IMR-90 (cell line): ENCODE data around the gene GPATCH2. TPM values are rescaled to one million over a fixed set of nuclear protein-coding genes. Genes with fewer than 3 reads are reported as not detected.
A peak's percentile ranks its signal among the peaks of the same experiment; 100 is the strongest.

Source experiments
- ATAC-seq: fragments of 200-7000 bp; cut with Tn5 transposase; 2 replicates; pipeline ENCODE4 v1.9.1; 2020; ENCODE audit warnings: low read depth, mild to moderate bottlenecking, moderate library complexity
- BruUV-seq: library from RNA; stranded (reverse); fragments of 400-500 nt; replicated peaks from 2 replicates; lab custom pipeline; 2021; lab: Mats Ljungman, UMichigan
- CTCF ChIA-PET: fragments of 300-600 bp; formaldehyde crosslinking; extraction: SDS; loops from one replicate; lab custom pipeline; 2021; ENCODE audit warnings: antibody characterized with exemption; lab: Yijun Ruan, JAX
- POLR2A ChIA-PET: fragments of 300-600 bp; sonication (Branson Sonifier 250); formaldehyde crosslinking; loops from one replicate; lab custom pipeline; 2022; ENCODE audit warnings: antibody characterized with exemption; ENCODE audit not compliant: unreplicated experiment; lab: Charles Lee
- DNase-seq: peaks from one replicate; pipeline ENCODE4 v3.0.0; 2013
- H2AFZ ChIP-seq: replicated peaks from 2 replicates; pipeline ENCODE3; 2013; ENCODE audit warnings: low read length, mild to moderate bottlenecking; ENCODE audit not compliant: poor library complexity
- H2AK5ac ChIP-seq: 2 replicates; pipeline ENCODE4 v1.6.1; 2013; ENCODE audit warnings: low read depth, low read length, inconsistent platforms
- H2AK9ac ChIP-seq: replicated peaks from 2 replicates; pipeline ENCODE3; 2013; ENCODE audit warnings: mild to moderate bottlenecking, low read depth, low read length, moderate library complexity; ENCODE audit not compliant: poor library complexity
- H2BK120ac ChIP-seq: 2 replicates; pipeline ENCODE4 v1.6.1; 2013; ENCODE audit warnings: low read depth, low read length, inconsistent platforms
- H2BK15ac ChIP-seq: 3 replicates; pipeline ENCODE4 v1.6.1; 2013; ENCODE audit warnings: low read depth, low read length, inconsistent platforms
- H2BK20ac ChIP-seq: 2 replicates; pipeline ENCODE4 v1.6.1; 2013; ENCODE audit warnings: low read depth, mild to moderate bottlenecking, inconsistent platforms, low read length, moderate library complexity
- H2BK5ac ChIP-seq: 2 replicates; pipeline ENCODE4 v1.6.1; 2013; ENCODE audit warnings: mild to moderate bottlenecking, low read depth, low read length, inconsistent platforms; ENCODE audit not compliant: poor library complexity, severe bottlenecking
- H3K14ac ChIP-seq: replicated peaks from 2 replicates; pipeline ENCODE4 v1.6.1; 2013; ENCODE audit warnings: low read depth, low read length, inconsistent platforms
- H3K18ac ChIP-seq: 2 replicates; pipeline ENCODE4 v1.6.1; 2013; ENCODE audit warnings: low read depth, low read length, control low read depth
- H3K23ac ChIP-seq: 2 replicates; pipeline ENCODE4 v1.6.1; 2013; ENCODE audit warnings: low read depth, low read length, inconsistent platforms
- H3K27ac ChIP-seq: 2 replicates; pipeline ENCODE4 v1.5.1; 2013; ENCODE audit warnings: mild to moderate bottlenecking, control low read depth, low read length; ENCODE audit not compliant: insufficient read depth
- H3K27me3 ChIP-seq: 2 replicates; pipeline ENCODE4 v1.6.1; 2013; ENCODE audit warnings: low read length; ENCODE audit not compliant: control insufficient read depth, insufficient read depth
- H3K36me3 ChIP-seq: 2 replicates; pipeline ENCODE4 v1.6.1; 2013; ENCODE audit warnings: low read length, mixed read lengths; ENCODE audit not compliant: control insufficient read depth, insufficient read depth
- H3K4ac ChIP-seq: 2 replicates; pipeline ENCODE4 v1.6.1; 2013; ENCODE audit warnings: low read depth, low read length, inconsistent platforms
- H3K4me1 ChIP-seq: 2 replicates; pipeline ENCODE4 v1.6.1; 2013; ENCODE audit warnings: low read length, mixed read lengths; ENCODE audit not compliant: control insufficient read depth, insufficient read depth
- H3K4me2 ChIP-seq: 2 replicates; pipeline ENCODE4 v1.6.1; 2013; ENCODE audit warnings: low read depth, mild to moderate bottlenecking, control low read depth, low read length, moderate library complexity
- H3K4me3 ChIP-seq: 2 replicates; pipeline ENCODE4 v1.5.1; 2013; ENCODE audit warnings: low read depth, mild to moderate bottlenecking, control low read depth, low read length, moderate library complexity; ENCODE audit not compliant: insufficient read depth
- H3K56ac ChIP-seq: 2 replicates; pipeline ENCODE4 v1.6.1; 2013; ENCODE audit warnings: low read length, inconsistent platforms; ENCODE audit not compliant: insufficient read depth; ENCODE audit errors: extremely low read depth
- H3K79me1 ChIP-seq, 2 experiments: 2 replicates each; pipeline ENCODE4 v1.6.1; 2013; ENCODE audit warnings: low read length in 2 of 2, inconsistent platforms in 1 of 2, low read depth in 1 of 2
- H3K9ac ChIP-seq: 2 replicates; pipeline ENCODE4 v1.6.1; 2013; ENCODE audit warnings: low read depth, low read length, control low read depth
- H3K9me1 ChIP-seq: 2 replicates; pipeline ENCODE4 v1.6.1; 2013; ENCODE audit warnings: low read length, inconsistent platforms; ENCODE audit not compliant: insufficient read depth
- H3K9me3 ChIP-seq: 2 replicates; pipeline ENCODE4 v1.6.1; 2013; ENCODE audit warnings: low read length; ENCODE audit not compliant: control insufficient read depth, insufficient read depth
- H4K20me1 ChIP-seq: 2 replicates; pipeline ENCODE4 v1.6.1; 2013; ENCODE audit warnings: low read length, inconsistent platforms; ENCODE audit not compliant: insufficient read depth
- H4K5ac ChIP-seq: 2 replicates; pipeline ENCODE4 v1.6.1; 2013; ENCODE audit warnings: mild to moderate bottlenecking, low read depth, low read length, control low read depth
- H4K8ac ChIP-seq, 2 experiments: 2 replicates each; pipeline ENCODE4 v1.6.1; 2013; ENCODE audit warnings: low read depth in 2 of 2, low read length in 2 of 2, control low read depth in 1 of 2, inconsistent platforms in 1 of 2
- H4K91ac ChIP-seq: 2 replicates; pipeline ENCODE4 v1.6.1; 2013; ENCODE audit warnings: low read depth, low read length, inconsistent platforms; ENCODE audit not compliant: insufficient read depth
- MXI1 ChIP-seq: IDR thresholded peaks from 2 replicates; pipeline ENCODE4 v1.6.1; 2012; ENCODE audit warnings: low read depth, mild to moderate bottlenecking, low read length, moderate library complexity, borderline replicate concordance
- NFE2L2 ChIP-seq: fragments of 150-350 bp; IDR thresholded peaks from 2 replicates; pipeline ENCODE4 v1.6.1; 2016; ENCODE audit warnings: low read depth, mild to moderate bottlenecking, low read length
- POLR2A ChIP-seq: IDR thresholded peaks from 2 replicates; pipeline ENCODE4 v1.6.1; 2012; ENCODE audit warnings: mild to moderate bottlenecking, low read depth, low read length
- RFX5 ChIP-seq: IDR thresholded peaks from 2 replicates; pipeline ENCODE4 v1.8.0; 2012; ENCODE audit warnings: low read depth, mild to moderate bottlenecking, low read length, moderate library complexity
- WGBS, 2 experiments: methylation state at CpG; one replicate each; pipeline versions ENCODE4 v1.1.5 to v1.1.7; 2013; ENCODE audit warnings: missing lambda C conversion rate in 2 of 2; ENCODE audit not compliant: insufficient read length in 1 of 2; ENCODE audit errors: extremely low coverage in 2 of 2; 5-methylcytosine and 5-hydroxymethylcytosine counted together
- dilution Hi-C: fragments of 300-500 bp; cut with HindIII; formaldehyde crosslinking; loops from one replicate; pipeline ENCODE4 v1.14.3; 2018; ENCODE audit warnings: low sequenced_read_pairs; ENCODE audit not compliant: unreplicated experiment
- in situ Hi-C: fragments of 300-500 bp; cut with MboI; formaldehyde crosslinking; loops from 3 replicates; pipeline ENCODE4 v1.14.3; 2019; ENCODE audit warnings: low sequenced_read_pairs, inconsistent platforms, mixed read lengths
- intact Hi-C: fragments of 100-400 bp; cut with micrococcal nuclease; formaldehyde crosslinking; loops from 2 replicates; pipeline ENCODE4 v1.10.0; 2022
- polyA plus RNA-seq, 3 experiments: library from polyadenylated mRNA; depleted of rRNA; stranded (reverse); fragments of >200 nt; gene quantifications; 2 replicates each; pipeline ENCODE4 v1.2.3, GENCODE V29; 2012; ENCODE audit warnings: low replicate concordance in 1 of 3
- total RNA-seq: library from RNA; depleted of rRNA; stranded (reverse); fragments of >200 nt; gene quantifications from 2 replicates; pipeline ENCODE4 v1.2.3, GENCODE V29; 2012

Gene GPATCH2
- total and polyA plus RNA-seq, 2 of the 4 experiments (the other 2 are of a cell fraction) = 4.7 to 11.8 TPM

- Histone ChIP-seq H3K27me3 (no peaks in the 10 kb centered on the region), H4K91ac (no peak overlapping the region), H3K4me1 (no peaks in the 10 kb centered on the region), H3K27ac (no peak overlapping the region), H2AK5ac (no peak overlapping the region), H3K79me1 (peaks cover 4 to 6% of the 10 kb centered on the region in 2 experiments; a peak in 3 of 4 replicates), H3K4me3 (no peak overlapping the region), H4K8ac (no peak overlapping the region), H2BK5ac (no peak overlapping the region), H3K4ac (no peak overlapping the region), H3K4me2 (no peak overlapping the region), H2BK120ac (no peak overlapping the region), H3K23ac (no peak overlapping the region), H3K9me3 (no peaks in the 10 kb centered on the region), H3K9me1 (no peaks in the 10 kb centered on the region), H4K20me1 (no peaks in the 10 kb centered on the region), H3K9ac (no peak overlapping the region), H4K5ac (no peak overlapping the region), H3K56ac (no peak overlapping the region), H3K36me3 (peaks cover 2% of the 10 kb centered on the region; the same call in 1 of the 2 replicates), H3K18ac (no peak overlapping the region), H2BK20ac (no peak overlapping the region), H2AFZ (no peak overlapping the region), H2BK15ac (no peak overlapping the region), H2AK9ac (no peak overlapping the region), H3K14ac (no peak overlapping the region)
- CTCF ChIA-PET = interaction anchor here (0.6 to 0.8 kb wide), 2 partner anchors 10 to 79 kb away, joined by 3 read pairs; no protein-coding TSS in a partner anchor
- intact Hi-C loops = no loop called here
- no TSS peak for BruUV-seq
- no peak for ATAC-seq
- TF ChIP-seq MXI1 (no peak), NFE2L2 (peak; percentile 51; the same call in 1 of the 2 replicates), POLR2A (no peak), RFX5 (no peak)
- POLR2A ChIA-PET = no interaction called here
- DNase-seq = no peak
- WGBS, 2 experiments = no CpG with 5 or more reads among the region's 1 CpG
- dilution Hi-C loops = no loop called here
- in situ Hi-C loops = no loop called here
Observed at GRCh38 chr1:217605390-217605789, 25.5 kb downstream of the GPATCH2 start.
